ENCODE results near the gene HAGHL. TPM values are rescaled to one million over a fixed set of nuclear protein-coding genes. Genes with fewer than 3 reads are reported as not detected.

HAGHL gene
- total and polyA plus RNA-seq, 7 donors, result 0.92 to 10.5 (median 3.6) TPM

- H3K4me1 ChIP-seq, result no peaks in the 10 kb centered on the region
- H3K36me3 ChIP-seq, result no peaks in the 10 kb centered on the region
- peaks cover 0 to 25% (median 0%) of the 10 kb centered on the region in 3 donors for H3K27me3 ChIP-seq
- H3K9me3 ChIP-seq, result no peaks in the 10 kb centered on the region
- H3K4me3 ChIP-seq, result no peak overlapping the region
- no peak for DNase-seq
- no peak for TF ChIP-seq POLR2A (IDR thresholded peaks at IDR 0.05)
- TF ChIP-seq, protein P1, sequence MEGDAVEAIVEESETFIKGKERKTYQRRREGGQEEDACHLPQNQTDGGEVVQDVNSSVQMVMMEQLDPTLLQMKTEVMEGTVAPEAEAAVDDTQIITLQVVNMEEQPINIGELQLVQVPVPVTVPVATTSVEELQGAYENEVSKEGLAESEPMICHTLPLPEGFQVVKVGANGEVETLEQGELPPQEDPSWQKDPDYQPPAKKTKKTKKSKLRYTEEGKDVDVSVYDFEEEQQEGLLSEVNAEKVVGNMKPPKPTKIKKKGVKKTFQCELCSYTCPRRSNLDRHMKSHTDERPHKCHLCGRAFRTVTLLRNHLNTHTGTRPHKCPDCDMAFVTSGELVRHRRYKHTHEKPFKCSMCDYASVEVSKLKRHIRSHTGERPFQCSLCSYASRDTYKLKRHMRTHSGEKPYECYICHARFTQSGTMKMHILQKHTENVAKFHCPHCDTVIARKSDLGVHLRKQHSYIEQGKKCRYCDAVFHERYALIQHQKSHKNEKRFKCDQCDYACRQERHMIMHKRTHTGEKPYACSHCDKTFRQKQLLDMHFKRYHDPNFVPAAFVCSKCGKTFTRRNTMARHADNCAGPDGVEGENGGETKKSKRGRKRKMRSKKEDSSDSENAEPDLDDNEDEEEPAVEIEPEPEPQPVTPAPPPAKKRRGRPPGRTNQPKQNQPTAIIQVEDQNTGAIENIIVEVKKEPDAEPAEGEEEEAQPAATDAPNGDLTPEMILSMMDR (IDR thresholded peaks at IDR 0.05), result no peak
- no peak for TF ChIP-seq POLR2AphosphoS5 (IDR thresholded peaks at IDR 0.05)
- no peak for TF ChIP-seq EP300 (IDR thresholded peaks at IDR 0.05)
- 70 to 81% methylated on average over 20 of the region's 20 CpGs for WGBS, 2 donors
- no peak overlapping the region for H3K27ac ChIP-seq
- intact Hi-C loops (cut with DNase I), result no loop called here
Observed at GRCh38 chr16:764184-764750, 37.4 kb downstream of the HAGHL start.

- intact Hi-C loops (cut with DNase I), result no loop called here
- H3K4me3 ChIP-seq, result no peak overlapping the region
- WGBS, 2 donors, result 75 to 90% methylated on average over 38 of the region's 38 CpGs
- no peak for DNase-seq
- H3K36me3 ChIP-seq, result no peaks in the 10 kb centered on the region
- no peaks in the 10 kb centered on the region for H3K9me3 ChIP-seq
- no peak for TF ChIP-seq POLR2AphosphoS5 (IDR thresholded peaks at IDR 0.05)
- TF ChIP-seq POLR2A (IDR thresholded peaks at IDR 0.05), result no peak
- TF ChIP-seq EP300 (IDR thresholded peaks at IDR 0.05), result no peak
- H3K27ac ChIP-seq, result no peak overlapping the region
- H3K4me1 ChIP-seq, result no peaks in the 10 kb centered on the region
- peaks cover 0 to 28% (median 0%) of the 10 kb centered on the region in 3 donors for H3K27me3 ChIP-seq
Observed at GRCh38 chr16:764848-765487, 38.1 kb downstream of the HAGHL start.

DNA sequence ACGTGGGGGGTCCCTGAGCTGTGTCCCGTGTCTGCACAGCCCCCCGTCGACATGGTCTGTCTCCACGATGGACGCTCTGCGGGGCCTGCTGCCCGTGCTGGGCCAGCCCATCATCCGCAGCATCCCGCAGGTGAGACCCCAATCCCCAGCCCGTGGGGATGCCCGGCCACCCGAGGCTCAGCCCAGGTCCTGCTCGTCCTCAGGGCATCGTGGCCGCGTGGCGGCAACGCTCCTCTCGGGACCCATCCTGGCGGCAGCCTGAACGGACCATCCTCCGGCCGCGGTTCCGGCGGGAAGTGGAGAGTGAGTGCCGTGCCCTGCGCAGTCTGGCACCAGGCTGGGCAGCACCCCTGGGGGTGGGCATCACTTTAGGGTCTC, 38.6 kb downstream of the HAGHL start:
- Histone ChIP-seq H3K9me3 (no peaks in the 10 kb centered on the region), H3K27me3 (peaks cover 0 to 28% (median 0%) of the 10 kb centered on the region in 3 donors), H3K4me3 (no peak overlapping the region), H3K4me1 (no peaks in the 10 kb centered on the region), H3K36me3 (no peaks in the 10 kb centered on the region), H3K27ac (no peak overlapping the region)
- DNase-seq, result no peak
- no peak for TF ChIP-seq EP300 (IDR thresholded peaks at IDR 0.05)
- TF ChIP-seq POLR2AphosphoS5 (IDR thresholded peaks at IDR 0.05), result no peak
- TF ChIP-seq, protein P1 (IDR thresholded peaks at IDR 0.05), result no peak
- TF ChIP-seq POLR2A (IDR thresholded peaks at IDR 0.05), result no peak
- intact Hi-C loops (cut with DNase I), result no loop called here
- 88 to 94% methylated on average over 29 of the region's 29 CpGs for whole genome bisulfite sequencing, 2 donors

DNA sequence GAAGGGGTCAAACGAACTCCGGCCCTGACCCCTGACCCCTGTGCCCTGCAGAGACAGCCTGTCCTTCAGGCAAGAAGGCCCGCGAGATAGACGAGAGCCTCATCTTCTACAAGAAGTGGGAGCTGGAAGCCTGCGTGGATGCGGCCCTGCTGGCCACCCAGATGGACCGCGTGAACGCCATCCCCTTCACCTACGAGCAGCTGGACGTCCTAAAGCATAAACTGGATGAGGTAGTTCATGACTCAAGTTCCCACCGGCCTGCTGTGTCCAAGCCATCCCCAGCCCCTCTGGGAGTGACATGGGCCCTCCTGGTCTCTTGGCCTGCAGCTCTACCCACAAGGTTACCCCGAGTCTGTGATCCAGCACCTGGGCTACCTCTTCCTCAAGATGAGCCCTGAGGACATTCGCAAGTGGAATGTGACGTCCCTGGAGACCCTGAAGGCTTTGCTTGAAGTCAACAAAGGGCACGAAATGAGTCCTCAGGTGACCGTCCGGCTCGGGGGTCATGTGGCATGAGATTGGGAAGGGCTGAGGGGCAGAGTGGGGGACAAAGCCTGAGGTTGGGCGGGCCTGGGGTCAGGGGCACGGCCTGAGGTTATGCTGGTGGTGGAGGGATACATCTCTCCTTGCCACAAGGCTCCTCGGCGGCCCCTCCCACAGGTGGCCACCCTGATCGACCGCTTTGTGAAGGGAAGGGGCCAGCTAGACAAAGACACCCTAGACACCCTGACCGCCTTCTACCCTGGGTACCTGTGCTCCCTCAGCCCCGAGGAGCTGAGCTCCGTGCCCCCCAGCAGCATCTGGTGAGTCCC, 39.3 kb downstream of the HAGHL start:
- DNase-seq, result no peak
- Histone ChIP-seq H3K4me3 (no peak overlapping the region), H3K36me3 (no peaks in the 10 kb centered on the region), H3K27ac (no peak overlapping the region), H3K27me3 (peaks cover 0 to 28% (median 0%) of the 10 kb centered on the region in 3 donors), H3K4me1 (no peaks in the 10 kb centered on the region), H3K9me3 (no peaks in the 10 kb centered on the region)
- intact Hi-C loops (cut with DNase I), result no loop called here
- no peak for TF ChIP-seq EP300 (IDR thresholded peaks at IDR 0.05)
- TF ChIP-seq, protein P1 (IDR thresholded peaks at IDR 0.05), result no peak
- 75 to 90% methylated on average over 29 of the region's 29 CpGs for WGBS, 2 donors
